ENCODE measurements around the gene MB.

MB gene

GRCh38 chr22:35561796-35562526 is 55.2 kb downstream of the MB start:
- Mint-ChIP-seq H3K4me1 (peaks cover 15% of the 10 kb centered on the region), H3K27me3 (ENCODE audit: low read depth) (peaks cover 44% of the 10 kb centered on the region), H3K27ac (no peak overlapping the region), H3K36me3 (ENCODE audit: low read depth) (no peaks in the 10 kb centered on the region), H3K4me3 (no peak overlapping the region), H3K9me3 (peaks cover 6% of the 10 kb centered on the region)
- no peak for TF ChIP-seq CTCF (IDR thresholded peaks at IDR 0.05; ENCODE audit: unreplicated experiment in 3 of 3)

DNA sequence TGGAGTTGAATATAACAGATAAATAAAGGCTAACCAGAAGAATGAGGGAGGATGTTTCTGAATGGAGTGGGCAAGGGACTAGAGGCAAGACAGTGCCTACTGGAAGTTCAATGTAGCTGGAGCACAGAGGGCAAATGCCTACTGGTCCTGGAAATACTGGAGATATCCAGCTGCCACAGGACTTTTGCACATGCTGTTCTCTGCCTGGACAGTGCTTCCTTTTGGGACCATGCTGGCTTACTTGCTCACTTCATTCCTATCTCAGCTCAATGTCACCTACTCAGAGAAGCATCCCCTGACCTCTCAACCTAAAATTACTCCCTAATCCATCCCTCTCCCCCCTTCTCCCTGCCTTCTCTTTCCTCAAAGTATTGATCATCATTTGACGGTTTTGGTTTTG is 56.3 kb downstream of the MB start:
- no peak for TF ChIP-seq CTCF (IDR thresholded peaks at IDR 0.05; ENCODE audit: unreplicated experiment in 3 of 3)
- Mint-ChIP-seq H3K4me3 (no peak overlapping the region), H3K9me3 (peaks cover 6% of the 10 kb centered on the region), H3K27ac (no peak overlapping the region), H3K27me3 (ENCODE audit: low read depth) (peaks cover 46% of the 10 kb centered on the region), H3K36me3 (ENCODE audit: low read depth) (no peaks in the 10 kb centered on the region), H3K4me1 (peaks cover 15% of the 10 kb centered on the region)

GRCh38 chr22:35560366-35560765 is 56.8 kb downstream of the MB start:
- Mint-ChIP-seq H3K27me3 (ENCODE audit: low read depth) (peaks cover 51% of the 10 kb centered on the region), H3K27ac (no peak overlapping the region), H3K4me1 (peaks cover 15% of the 10 kb centered on the region), H3K36me3 (ENCODE audit: low read depth) (no peaks in the 10 kb centered on the region), H3K9me3 (peaks cover 6% of the 10 kb centered on the region), H3K4me3 (no peak overlapping the region)
- no peak for TF ChIP-seq CTCF (IDR thresholded peaks at IDR 0.05; ENCODE audit: unreplicated experiment in 3 of 3)

- H3K4me1 Mint-ChIP-seq = peaks cover 11% of the 10 kb centered on the region
- peaks cover 6% of the 10 kb centered on the region for H3K9me3 Mint-ChIP-seq
- H3K27ac Mint-ChIP-seq = no peak overlapping the region
- H3K36me3 Mint-ChIP-seq (ENCODE audit: low read depth) = no peaks in the 10 kb centered on the region
- H3K4me3 Mint-ChIP-seq = no peak overlapping the region
- peaks cover 47% of the 10 kb centered on the region for H3K27me3 Mint-ChIP-seq (ENCODE audit: low read depth)
- TF ChIP-seq CTCF (IDR thresholded peaks at IDR 0.05; ENCODE audit: unreplicated experiment in 3 of 3) = no peak
These were observed 57.6 kb downstream of the MB start for GRCh38 chr22:35559354-35560005.

DNA sequence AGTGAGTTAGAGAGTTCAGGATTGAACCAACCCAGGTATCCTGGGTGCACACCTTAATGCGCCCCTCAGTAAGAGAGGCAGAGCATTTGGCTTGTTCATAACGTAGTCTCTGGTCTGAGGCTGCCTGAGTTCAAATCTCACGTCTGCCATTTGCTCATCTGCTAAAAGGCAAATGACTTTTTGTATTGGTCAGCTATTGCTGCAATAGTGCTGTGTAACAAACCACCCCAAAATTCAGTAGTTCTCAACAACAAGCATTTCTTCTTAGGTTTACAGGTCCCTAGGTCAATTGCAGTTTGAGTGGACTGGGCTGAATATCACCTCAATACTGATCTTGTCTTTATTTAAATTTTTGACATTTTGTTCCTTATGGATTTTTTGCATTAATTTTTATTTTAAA is 58.4 kb downstream of the MB start:
- H3K27me3 Mint-ChIP-seq (ENCODE audit: low read depth) = peaks cover 44% of the 10 kb centered on the region
- H3K9me3 Mint-ChIP-seq = peaks cover 6% of the 10 kb centered on the region
- no peak overlapping the region for H3K27ac Mint-ChIP-seq
- no peak for TF ChIP-seq CTCF (IDR thresholded peaks at IDR 0.05; ENCODE audit: unreplicated experiment in 3 of 3)
- peaks cover 8% of the 10 kb centered on the region for H3K4me1 Mint-ChIP-seq
- no peaks in the 10 kb centered on the region for H3K36me3 Mint-ChIP-seq (ENCODE audit: low read depth)
- H3K4me3 Mint-ChIP-seq = no peak overlapping the region

DNA sequence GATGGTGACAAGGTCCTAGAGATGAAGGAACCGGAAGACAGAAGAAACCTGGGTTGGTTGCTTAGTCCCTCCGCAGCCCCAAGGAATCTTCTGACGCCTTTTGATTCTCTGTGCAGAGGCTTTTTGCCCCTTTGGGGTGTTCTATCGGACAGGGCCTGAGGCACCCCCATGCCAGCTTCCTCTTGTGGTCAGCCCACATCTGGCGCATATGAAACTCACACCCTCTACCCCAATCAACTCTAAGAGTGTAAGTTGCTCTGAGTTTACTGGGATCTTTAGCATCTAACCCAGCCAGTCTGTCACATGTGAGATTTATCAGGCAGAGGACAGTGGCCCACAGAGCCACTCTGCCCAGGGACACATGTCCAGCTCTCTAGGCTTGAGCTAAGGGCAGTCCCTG is 59.1 kb downstream of the MB start:
- H3K4me1 Mint-ChIP-seq = peaks cover 8% of the 10 kb centered on the region
- peaks cover 6% of the 10 kb centered on the region for H3K9me3 Mint-ChIP-seq
- no peak overlapping the region for H3K4me3 Mint-ChIP-seq
- peak overlapping the region in 1 of 3 experiments; percentile 6 for H3K27ac Mint-ChIP-seq
- H3K27me3 Mint-ChIP-seq (ENCODE audit: low read depth) = peaks cover 44% of the 10 kb centered on the region
- TF ChIP-seq CTCF (IDR thresholded peaks at IDR 0.05; ENCODE audit: unreplicated experiment in 3 of 3) = no peak
- H3K36me3 Mint-ChIP-seq (ENCODE audit: low read depth) = no peaks in the 10 kb centered on the region
